HEK293 (cell line): ENCODE results near the gene ERMAP.
A peak's percentile ranks its signal among the peaks of the same experiment; 100 is the strongest.

Source experiments
- CTCF ChIA-PET: fragments of 350-600 bp; formaldehyde crosslinking; extraction: SDS; loops from one replicate; lab custom pipeline; 2021; ENCODE audit warnings: antibody characterized with exemption; lab: Yijun Ruan, JAX
- POLR2A ChIA-PET: fragments of 300-600 bp; formaldehyde crosslinking; extraction: SDS; loops from one replicate; lab custom pipeline; 2020; ENCODE audit warnings: antibody characterized with exemption, inconsistent platforms; lab: Yijun Ruan, JAX
- H3K27ac ChIP-seq: fragments of 200-500 bp; sonication (Bioruptor generic); 2 replicates; pipeline ENCODE4 v1.5.1; 2014; ENCODE audit warnings: low read depth, low read length, control low read depth, inconsistent platforms; ENCODE audit errors: extremely low read depth
- H3K36me3 ChIP-seq, 2 experiments: fragments of 200-500 bp in 1 of 2; sonication (Bioruptor generic) in 1 of 2; 1 replicate in 1 of 2; 2 replicates in 1 of 2; pipeline ENCODE4 v1.5.1; 2014 to 2017; ENCODE audit warnings: inconsistent platforms in 2 of 2, low read length in 2 of 2; ENCODE audit not compliant: control insufficient read depth in 2 of 2, insufficient read depth in 1 of 2
- H3K4me1 ChIP-seq: fragments of 200-500 bp; sonication (Bioruptor generic); 2 replicates; pipeline ENCODE4 v1.5.1; 2014; ENCODE audit warnings: mild to moderate bottlenecking, low read length, inconsistent platforms; ENCODE audit not compliant: control insufficient read depth, insufficient read depth
- H3K4me3 ChIP-seq: 2 replicates; pipeline ENCODE4 v1.5.1; 2011; ENCODE audit warnings: low read depth, mild to moderate bottlenecking, control low read depth, low read length, moderate library complexity
- H3K9me3 ChIP-seq: fragments of 200-500 bp; sonication (Bioruptor generic); 2 replicates; pipeline ENCODE4 v1.5.1; 2014; ENCODE audit warnings: low read depth, low read length, inconsistent platforms; ENCODE audit not compliant: control insufficient read depth, insufficient read depth
- EGR2 ChIP-seq: fragments of 450-650 bp; formaldehyde crosslinking; IDR thresholded peaks from 2 replicates; pipeline ENCODE4 v1.5.1; 2016; ENCODE audit warnings: low read depth, missing biosample characterization, missing genetic modification characterization
- KLF9 ChIP-seq: fragments of 450-650 bp; formaldehyde crosslinking; IDR thresholded peaks from 2 replicates; pipeline ENCODE4 v1.5.1; 2016; ENCODE audit warnings: missing biosample characterization, missing genetic modification characterization, low read depth
- OSR2 ChIP-seq: fragments of 450-650 bp; formaldehyde crosslinking; IDR thresholded peaks from 2 replicates; pipeline ENCODE4 v1.5.1; 2016; ENCODE audit warnings: missing biosample characterization, missing genetic modification characterization
- SALL2 ChIP-seq: fragments of 450-650 bp; formaldehyde crosslinking; IDR thresholded peaks from 2 replicates; pipeline ENCODE4 v1.5.0; 2017; ENCODE audit warnings: missing biosample characterization, mild to moderate bottlenecking, missing genetic modification characterization, borderline replicate concordance
- ZNF211 ChIP-seq: fragments of 450-650 bp; formaldehyde crosslinking; IDR thresholded peaks from 2 replicates; pipeline ENCODE4 v1.5.1; 2016; ENCODE audit warnings: low read depth, missing biosample characterization, missing genetic modification characterization
- ZNF530 ChIP-seq: fragments of 450-650 bp; formaldehyde crosslinking; IDR thresholded peaks from 2 replicates; pipeline ENCODE4 v1.5.1; 2016; ENCODE audit warnings: low read depth, missing biosample characterization, missing genetic modification characterization
- ZNF585B ChIP-seq: fragments of 450-650 bp; formaldehyde crosslinking; IDR thresholded peaks from 2 replicates; pipeline ENCODE4 v1.5.1; 2016; ENCODE audit warnings: missing biosample characterization, missing genetic modification characterization
- ZNF664 ChIP-seq: fragments of 450-650 bp; formaldehyde crosslinking; IDR thresholded peaks from 2 replicates; pipeline ENCODE4 v1.5.1; 2016; ENCODE audit warnings: missing biosample characterization, missing genetic modification characterization
- ZNF837 ChIP-seq: fragments of 450-650 bp; formaldehyde crosslinking; IDR thresholded peaks from 2 replicates; pipeline ENCODE4 v1.5.1; 2016; ENCODE audit warnings: missing biosample characterization, missing genetic modification characterization
- TF ChIP-seq, protein P1 (sequence below): fragments of 450-650 bp; formaldehyde crosslinking; IDR thresholded peaks from 2 replicates; pipeline ENCODE4 v1.5.1; 2016; ENCODE audit warnings: missing biosample characterization, missing genetic modification characterization
- TF ChIP-seq, protein P2 (sequence below): fragments of 450-650 bp; formaldehyde crosslinking; IDR thresholded peaks from 2 replicates; pipeline ENCODE4 v1.5.1; 2016; ENCODE audit warnings: missing biosample characterization, missing genetic modification characterization
- TF ChIP-seq, protein P3 (sequence below): fragments of 450-650 bp; formaldehyde crosslinking; IDR thresholded peaks from 2 replicates; pipeline ENCODE4 v1.5.1; 2016; ENCODE audit warnings: missing biosample characterization, missing genetic modification characterization

The ERMAP gene

DNA sequence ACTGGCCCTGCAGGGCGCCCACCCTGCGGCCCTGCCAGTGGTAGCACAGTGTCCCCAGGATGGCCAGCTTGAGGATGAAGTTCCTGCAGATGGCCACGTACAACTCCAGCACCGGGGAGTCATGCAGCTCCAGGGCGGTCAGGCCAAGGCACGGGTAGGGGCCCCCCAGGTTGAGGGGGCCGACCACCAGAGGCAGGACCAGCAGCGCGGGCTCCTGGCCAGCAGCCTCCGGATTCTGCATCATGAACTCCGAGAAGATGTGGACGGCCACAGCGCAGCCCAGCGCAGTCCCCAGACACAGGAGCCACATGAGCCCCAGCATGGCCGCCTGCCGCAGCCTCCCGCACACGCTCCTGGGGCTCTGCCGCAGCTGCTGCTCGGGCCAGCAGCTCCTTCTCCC is 70.4 kb downstream of the ERMAP start:
- Histone ChIP-seq H3K27ac (no peak overlapping the region), H3K4me3 (no peak overlapping the region), H3K36me3 (no peaks in the 10 kb centered on the region)
- CTCF ChIA-PET: interaction anchor here (0.6 kb wide), 1 partner anchor 102 kb away, joined by 3 read pairs; no protein-coding TSS in a partner anchor
- POLR2A ChIA-PET: no interaction called here
- TF ChIP-seq ZNF837 (tag by site-specific recombination) (no peak), KLF9 (tag by site-specific recombination) (no peak), ZNF211 (no peak), SALL2 (no peak), ZNF530 (no peak)
- TF ChIP-seq, protein P1, sequence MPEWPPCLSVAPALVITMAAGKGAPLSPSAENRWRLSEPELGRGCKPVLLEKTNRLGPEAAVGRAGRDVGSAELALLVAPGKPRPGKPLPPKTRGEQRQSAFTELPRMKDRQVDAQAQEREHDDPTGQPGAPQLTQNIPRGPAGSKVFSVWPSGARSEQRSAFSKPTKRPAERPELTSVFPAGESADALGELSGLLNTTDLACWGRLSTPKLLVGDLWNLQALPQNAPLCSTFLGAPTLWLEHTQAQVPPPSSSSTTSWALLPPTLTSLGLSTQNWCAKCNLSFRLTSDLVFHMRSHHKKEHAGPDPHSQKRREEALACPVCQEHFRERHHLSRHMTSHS (tag by site-specific recombination): no peak
- TF ChIP-seq, all 188 proteins: peak for 0
- no peaks in the 10 kb centered on the region for H3K9me3 ChIP-seq
- H3K4me1 ChIP-seq: no peaks in the 10 kb centered on the region

DNA sequence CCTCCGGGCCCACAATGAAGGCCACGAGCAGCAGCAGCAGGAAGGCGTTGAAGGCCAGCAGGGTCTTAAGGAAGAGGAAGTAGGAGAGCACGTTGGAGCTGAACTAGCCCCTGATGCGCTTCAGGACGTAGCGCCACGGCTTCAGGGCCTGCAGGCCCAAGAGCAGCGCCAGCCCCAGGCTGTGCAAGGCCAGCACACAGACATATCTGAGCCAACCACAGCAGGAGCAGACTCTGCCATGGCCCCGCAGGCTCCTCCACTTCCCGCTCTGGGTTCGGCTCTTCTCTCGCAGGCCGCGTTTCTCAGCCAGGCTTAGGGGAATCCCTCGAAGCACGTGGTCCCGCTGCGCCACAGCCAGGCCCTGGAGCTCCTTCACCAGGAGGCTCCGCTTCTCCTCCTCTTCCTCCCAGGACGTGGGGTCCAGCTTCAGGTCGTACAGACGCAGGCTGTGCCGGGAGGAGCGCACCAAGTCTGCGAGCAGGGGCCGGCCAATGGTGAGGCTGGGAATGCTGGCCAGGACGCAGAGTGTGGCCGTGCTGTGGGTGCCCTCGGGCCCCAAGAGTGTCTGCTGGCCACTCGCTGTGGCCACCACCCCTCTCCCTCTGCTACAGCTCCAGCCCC is 71.2 kb downstream of the ERMAP start:
- ChIA-PET CTCF (no interaction called here), POLR2A (no interaction called here)
- no peak overlapping the region for H3K4me3 ChIP-seq
- H3K4me1 ChIP-seq: no peaks in the 10 kb centered on the region
- H3K36me3 ChIP-seq: no peaks in the 10 kb centered on the region
- no peak for TF ChIP-seq ZNF837 (tag by site-specific recombination)
- TF ChIP-seq, protein P2, sequence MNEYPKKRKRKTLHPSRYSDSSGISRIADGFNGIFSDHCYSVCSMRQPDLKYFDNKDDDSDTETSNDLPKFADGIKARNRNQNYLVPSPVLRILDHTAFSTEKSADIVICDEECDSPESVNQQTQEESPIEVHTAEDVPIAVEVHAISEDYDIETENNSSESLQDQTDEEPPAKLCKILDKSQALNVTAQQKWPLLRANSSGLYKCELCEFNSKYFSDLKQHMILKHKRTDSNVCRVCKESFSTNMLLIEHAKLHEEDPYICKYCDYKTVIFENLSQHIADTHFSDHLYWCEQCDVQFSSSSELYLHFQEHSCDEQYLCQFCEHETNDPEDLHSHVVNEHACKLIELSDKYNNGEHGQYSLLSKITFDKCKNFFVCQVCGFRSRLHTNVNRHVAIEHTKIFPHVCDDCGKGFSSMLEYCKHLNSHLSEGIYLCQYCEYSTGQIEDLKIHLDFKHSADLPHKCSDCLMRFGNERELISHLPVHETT: no peak
- no peak for TF ChIP-seq OSR2 (tag by site-specific recombination)
- H3K9me3 ChIP-seq: no peaks in the 10 kb centered on the region
- H3K27ac ChIP-seq: no peak overlapping the region

DNA sequence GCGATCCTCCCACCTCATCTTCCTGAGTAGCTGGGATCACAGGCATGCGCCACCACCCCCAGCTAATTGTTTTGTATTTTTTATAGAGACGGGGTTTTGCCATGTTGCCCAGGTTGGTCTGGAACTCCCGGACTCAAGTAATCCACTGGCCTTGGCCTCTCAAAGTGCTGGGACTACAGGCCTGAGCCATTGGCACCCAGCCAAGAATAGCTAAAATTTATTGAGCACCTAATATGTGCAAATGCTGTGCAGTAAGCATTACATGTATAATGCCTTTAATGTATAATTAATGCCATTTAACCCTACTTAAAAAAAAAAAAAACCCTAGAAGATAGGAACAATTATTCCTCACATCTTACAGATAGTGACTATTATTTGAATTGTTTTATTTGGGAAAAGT is 72.3 kb downstream of the ERMAP start:
- H3K27ac ChIP-seq: no peak overlapping the region
- TF ChIP-seq, protein P2: no peak
- peak; percentile 39; the same call in 1 of the 2 replicates for TF ChIP-seq EGR2 (tag by site-specific recombination)
- TF ChIP-seq ZNF664: peak; percentile 65; the same call in 1 of the 2 replicates
- TF ChIP-seq, all 188 proteins: peak for 2
- Histone ChIP-seq H3K4me1 (no peaks in the 10 kb centered on the region), H3K9me3 (no peaks in the 10 kb centered on the region), H3K36me3 (no peaks in the 10 kb centered on the region), H3K4me3 (no peak overlapping the region)
- POLR2A ChIA-PET: interaction anchor here (1.5 kb wide), 1 partner anchor 43 kb away, joined by 4 read pairs; the partner anchor contains the start of gene ZNF691
- CTCF ChIA-PET: interaction anchor here (0.6 to 0.9 kb wide), 3 partner anchors 11 to 692 kb away, joined by 3 to 5 read pairs (median 3); no protein-coding TSS in a partner anchor

DNA sequence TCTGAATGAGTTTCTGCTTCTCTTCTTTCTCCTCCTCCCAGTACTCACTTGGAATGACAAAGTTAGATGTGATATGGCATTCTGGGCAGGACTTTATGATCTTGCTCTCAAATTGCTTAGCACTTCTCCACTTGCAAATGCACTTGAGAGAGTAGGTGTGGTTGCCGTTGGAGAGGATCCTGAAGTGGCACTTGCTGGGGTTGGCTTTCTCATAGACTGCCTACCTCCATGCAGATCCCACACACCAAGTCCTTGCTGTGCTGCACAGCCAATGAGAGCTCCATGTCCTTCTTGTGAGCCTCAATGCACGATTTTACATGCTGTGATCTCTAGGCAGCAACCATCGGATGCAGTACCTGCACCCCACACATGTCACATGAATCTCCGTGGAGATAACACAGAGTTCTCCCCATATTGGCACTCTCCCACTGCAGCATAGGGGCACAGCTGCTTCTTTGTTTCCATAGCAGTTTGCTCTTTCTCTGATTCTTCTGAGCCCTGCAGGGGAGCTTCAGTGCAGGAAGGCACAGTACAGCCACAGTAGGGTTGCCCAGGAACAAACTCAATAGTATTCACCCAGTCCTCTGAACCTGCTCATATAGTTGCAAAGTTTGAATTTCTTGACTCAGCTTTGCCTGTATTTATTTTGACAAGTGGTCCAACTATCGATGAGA is 74.7 kb downstream of the ERMAP start:
- ChIA-PET CTCF (interaction anchor here (0.6 to 0.7 kb wide), 2 partner anchors 20 to 741 kb away, joined by 3 read pairs; no protein-coding TSS in a partner anchor), POLR2A (no interaction called here)
- no peak overlapping the region for H3K4me3 ChIP-seq

More for the DNA sequence above, 74.7 kb downstream of the ERMAP start:
- Histone ChIP-seq H3K27ac (no peak overlapping the region), H3K36me3 (no peaks in the 10 kb centered on the region), H3K9me3 (no peaks in the 10 kb centered on the region), H3K4me1 (no peaks in the 10 kb centered on the region)
- TF ChIP-seq, protein P3, sequence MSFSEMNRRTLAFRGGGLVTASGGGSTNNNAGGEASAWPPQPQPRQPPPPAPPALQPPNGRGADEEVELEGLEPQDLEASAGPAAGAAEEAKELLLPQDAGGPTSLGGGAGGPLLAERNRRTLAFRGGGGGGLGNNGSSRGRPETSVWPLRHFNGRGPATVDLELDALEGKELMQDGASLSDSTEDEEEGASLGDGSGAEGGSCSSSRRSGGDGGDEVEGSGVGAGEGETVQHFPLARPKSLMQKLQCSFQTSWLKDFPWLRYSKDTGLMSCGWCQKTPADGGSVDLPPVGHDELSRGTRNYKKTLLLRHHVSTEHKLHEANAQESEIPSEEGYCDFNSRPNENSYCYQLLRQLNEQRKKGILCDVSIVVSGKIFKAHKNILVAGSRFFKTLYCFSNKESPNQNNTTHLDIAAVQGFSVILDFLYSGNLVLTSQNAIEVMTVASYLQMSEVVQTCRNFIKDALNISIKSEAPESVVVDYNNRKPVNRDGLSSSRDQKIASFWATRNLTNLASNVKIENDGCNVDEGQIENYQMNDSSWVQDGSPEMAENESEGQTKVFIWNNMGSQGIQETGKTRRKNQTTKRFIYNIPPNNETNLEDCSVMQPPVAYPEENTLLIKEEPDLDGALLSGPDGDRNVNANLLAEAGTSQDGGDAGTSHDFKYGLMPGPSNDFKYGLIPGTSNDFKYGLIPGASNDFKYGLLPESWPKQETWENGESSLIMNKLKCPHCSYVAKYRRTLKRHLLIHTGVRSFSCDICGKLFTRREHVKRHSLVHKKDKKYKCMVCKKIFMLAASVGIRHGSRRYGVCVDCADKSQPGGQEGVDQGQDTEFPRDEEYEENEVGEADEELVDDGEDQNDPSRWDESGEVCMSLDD (tag by site-specific recombination): no peak
- TF ChIP-seq ZNF585B (tag by site-specific recombination): no peak
